Measurements from ENCODE around the gene ZNF503. TPM values are rescaled to one million over a fixed set of nuclear protein-coding genes. Genes with fewer than 3 reads are reported as not detected.

Gene ZNF503
- total and polyA plus RNA-seq, 2 of the 8 experiments (the other 6 are each of a cell fraction or from before 2014, with no cell fraction given), result 0.03 to 0.13 TPM

DNA sequence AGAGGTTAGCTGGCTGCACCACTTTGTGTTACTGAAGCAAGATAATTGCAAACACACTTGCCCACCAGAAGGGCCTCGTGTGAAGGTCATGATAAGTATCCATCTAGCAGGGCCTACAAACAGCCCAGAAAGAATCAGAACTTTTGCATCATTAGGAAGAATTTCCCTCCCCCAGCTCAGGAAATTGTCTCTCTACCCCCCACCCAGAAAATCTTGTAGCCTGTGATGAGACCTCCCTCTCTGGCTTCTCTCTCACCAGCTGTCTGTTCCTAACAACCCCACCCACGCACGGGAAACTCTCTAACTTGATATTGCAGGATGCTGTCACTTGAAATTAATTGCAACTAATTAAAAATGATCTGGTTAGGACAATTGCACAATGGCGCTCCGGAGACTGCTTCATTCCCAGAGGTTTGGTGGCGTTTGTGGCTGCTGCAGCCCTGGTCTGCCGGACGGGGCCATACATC lies 34.5 kb downstream of the ZNF503 start:
- Histone ChIP-seq H4K8ac (ENCODE audit: extremely low read depth, insufficient read depth, low read length) (no peak overlapping the region), H3K9ac (replicated peaks in 1 of 4; ENCODE audit: extremely low read depth in 1 of 4, low read depth in 3 of 4, low read length in 3 of 4) (no peak overlapping the region), H2BK20ac (ENCODE audit: low read length) (no peak overlapping the region), H3K79me1 (ENCODE audit: low read depth, low read length) (no peaks in the 10 kb centered on the region), H2BK12ac (ENCODE audit: low read depth, low read length) (no peak overlapping the region), H4K20me1 (replicated peaks in 1 of 2; ENCODE audit: control insufficient read depth in 1 of 2, insufficient read depth in 2 of 2, low read length in 2 of 2) (no peaks in the 10 kb centered on the region), H3K18ac (ENCODE audit: extremely low read depth, low read length) (no peak overlapping the region), H2BK5ac (ENCODE audit: low read depth, low read length) (no peak overlapping the region), H3K79me2 (ENCODE audit: control insufficient read depth in 1 of 2, insufficient read depth in 2 of 2, low read length in 2 of 2) (no peaks in the 10 kb centered on the region), H3K4me2 (ENCODE audit: insufficient read depth in 1 of 2, low read depth in 2 of 2, low read length in 2 of 2) (no peak overlapping the region), H4K91ac (replicated peaks; ENCODE audit: insufficient read length, low read length) (no peak overlapping the region), H3K27me3 (replicated peaks in 1 of 4; ENCODE audit: control insufficient read depth in 3 of 4, extremely low read depth in 1 of 4, insufficient read depth in 3 of 4, low read length in 3 of 4) (peaks cover 0 to 2% (median 0%) of the 10 kb centered on the region in 4 experiments; a peak in 1 of 7 replicates), H3K23me2 (ENCODE audit: low read depth, low read length) (no peaks in the 10 kb centered on the region), H3K4ac (replicated peaks; ENCODE audit: insufficient read length, low read depth, low read length) (no peak overlapping the region), H3K4me3 (ENCODE audit: extremely low read depth in 1 of 4, insufficient read depth in 2 of 4, low read depth in 3 of 4, low read length in 4 of 4) (no peak overlapping the region), H3K27ac (ENCODE audit: low read depth, low read length) (no peak overlapping the region), H4K5ac (ENCODE audit: insufficient read length, low read depth, low read length) (no peak overlapping the region), H3K36me3 (ENCODE audit: control insufficient read depth in 2 of 4, insufficient read depth in 4 of 4, low read length in 3 of 4) (no peaks in the 10 kb centered on the region), H3K23ac (ENCODE audit: insufficient read length) (no peak overlapping the region), H3K56ac (replicated peaks; ENCODE audit: insufficient read length, low read depth, low read length) (no peak overlapping the region), H2BK120ac (replicated peaks; ENCODE audit: low read depth, low read length) (no peak overlapping the region), H3K14ac (ENCODE audit: insufficient read length) (no peak overlapping the region), H2BK15ac (ENCODE audit: low read length) (no peak overlapping the region), H3K9me3 (ENCODE audit: insufficient read depth in 2 of 2, low read depth in 1 of 2, low read length in 1 of 2) (no peaks in the 10 kb centered on the region), H2AFZ (ENCODE audit: low read length) (no peak overlapping the region), H3K4me1 (replicated peaks in 1 of 4; ENCODE audit: control insufficient read depth in 3 of 4, insufficient read depth in 4 of 4, low read length in 3 of 4) (no peaks in the 10 kb centered on the region), H2AK5ac (ENCODE audit: low read depth, low read length) (no peak overlapping the region)
- TF ChIP-seq NRF1 (IDR thresholded peaks at IDR 0.05; ENCODE audit: low read depth, low read length) (no peak), GTF2F1 (IDR thresholded peaks at IDR 0.05; ENCODE audit: borderline replicate concordance, low read depth, low read length) (no peak), SP1 (IDR thresholded peaks at IDR 0.05; ENCODE audit: low read depth, low read length) (no peak), ASH2L (IDR thresholded peaks at IDR 0.05; ENCODE audit: low read length) (no peak), SRF (IDR thresholded peaks at IDR 0.05; ENCODE audit: low read depth, low read length) (no peak)
- CTCF ChIA-PET (ENCODE audit: partially characterized antibody), result interaction anchor here (1.0 kb wide), 1 partner anchor 10 kb away, joined by 5 read pairs; no protein-coding TSS in a partner anchor
- 84% methylated on average over 8 of the region's 8 CpGs; no CpG with 5 or more reads in 1 of the 2 experiments for WGBS, 2 experiments (ENCODE audit: extremely low coverage in 1 of 2, insufficient coverage in 1 of 2, insufficient read length in 1 of 2, insufficient replicate concordance in 2 of 2, low coverage in 1 of 2, low lambda C conversion rate in 2 of 2, missing lambda C conversion rate in 1 of 2)
- DNase-seq (ENCODE audit: low read depth in 1 of 2, low spot score in 2 of 2) (no peak), FAIRE-seq (no peak)
- POLR2A ChIA-PET (ENCODE audit: partially characterized antibody), result interaction anchor here (1.6 kb wide), 1 partner anchor 26 kb away, joined by 3 read pairs; no protein-coding TSS in a partner anchor
